Measurements from ENCODE around the gene RAB6B. TPM values are rescaled to one million over a fixed set of nuclear protein-coding genes. Genes with fewer than 3 reads are reported as not detected.

The RAB6B gene
- total RNA-seq, 1 experiment from 2014 or later: 0.33 TPM

GRCh38 chr3:133931084-133931483, 35.4 kb upstream of the RAB6B start:
- DNase-seq (ENCODE audit: low spot score): no peak

GRCh38 chr3:133930341-133930933, 34.8 kb upstream of the RAB6B start:
- peak; percentile 79 for DNase-seq (ENCODE audit: low spot score)

DNA sequence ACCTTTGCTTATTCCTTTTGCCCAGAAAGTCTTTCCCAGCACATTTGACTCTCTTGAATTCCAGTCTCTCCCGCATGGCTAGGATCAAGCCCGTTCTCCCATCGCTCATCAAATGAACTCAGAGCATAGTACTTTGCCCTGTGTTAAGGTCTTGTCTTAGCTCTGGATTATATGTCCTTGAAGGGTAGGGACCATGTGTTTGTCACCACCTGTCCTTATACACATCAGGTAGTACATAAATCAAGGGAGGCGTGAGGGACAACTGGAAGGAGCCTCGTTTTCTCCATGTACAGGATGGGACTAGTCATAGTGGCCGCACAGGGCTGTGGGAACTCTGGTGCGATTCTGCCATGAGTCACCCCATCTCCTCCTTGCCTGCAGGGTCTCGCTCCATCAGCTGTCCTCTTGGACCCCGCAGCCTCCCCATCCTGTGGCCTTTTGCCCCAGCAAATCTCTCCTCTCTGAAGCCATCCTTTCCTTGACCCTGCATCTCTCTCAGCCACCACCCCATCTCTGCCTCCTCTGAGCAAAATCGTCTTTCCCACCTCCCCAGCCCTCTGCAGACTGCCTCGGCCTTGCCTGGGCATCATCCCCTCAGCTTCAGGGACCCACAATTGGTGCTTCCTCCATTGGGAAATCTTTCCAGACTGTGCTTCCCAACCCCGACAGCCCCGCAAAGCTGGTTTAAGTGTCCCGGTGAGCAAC, 33.4 kb upstream of the RAB6B start:
- DNase-seq (ENCODE audit: low spot score): peak; percentile 14

- no peak for DNase-seq (ENCODE audit: low spot score)
These were observed 32.6 kb upstream of the RAB6B start for GRCh38 chr3:133928136-133928893.

DNA sequence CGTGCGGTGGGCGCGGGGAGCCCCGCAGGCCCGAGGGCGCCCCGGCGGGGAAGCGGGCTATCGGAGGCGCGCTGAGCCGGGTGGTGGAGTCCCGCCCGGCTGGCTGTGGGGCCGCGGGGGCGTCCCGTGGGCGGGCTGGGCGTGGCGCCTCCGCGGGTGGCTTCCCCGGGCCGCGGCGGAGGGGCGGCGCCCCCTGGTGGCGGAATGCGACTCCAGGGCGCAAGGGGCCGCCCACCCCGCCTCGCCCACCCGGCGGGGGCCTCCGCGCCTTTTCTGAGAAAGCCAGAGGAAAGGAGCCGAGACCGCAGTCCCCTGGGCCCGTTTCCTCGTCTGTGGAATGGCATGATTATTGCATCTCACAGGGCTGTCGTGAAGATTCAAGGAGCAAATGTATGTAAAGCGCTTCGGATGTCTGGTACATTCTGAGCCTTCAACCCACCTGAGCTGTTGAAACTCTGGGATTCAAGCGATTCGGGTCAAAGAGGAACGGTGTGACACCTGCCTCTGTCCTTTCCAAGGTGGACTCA, 31.9 kb upstream of the RAB6B start:
- DNase-seq (ENCODE audit: low spot score): no peak

GRCh38 chr3:133926736-133927539, 31.3 kb upstream of the RAB6B start:
- no peak for DNase-seq (ENCODE audit: low spot score)

DNA sequence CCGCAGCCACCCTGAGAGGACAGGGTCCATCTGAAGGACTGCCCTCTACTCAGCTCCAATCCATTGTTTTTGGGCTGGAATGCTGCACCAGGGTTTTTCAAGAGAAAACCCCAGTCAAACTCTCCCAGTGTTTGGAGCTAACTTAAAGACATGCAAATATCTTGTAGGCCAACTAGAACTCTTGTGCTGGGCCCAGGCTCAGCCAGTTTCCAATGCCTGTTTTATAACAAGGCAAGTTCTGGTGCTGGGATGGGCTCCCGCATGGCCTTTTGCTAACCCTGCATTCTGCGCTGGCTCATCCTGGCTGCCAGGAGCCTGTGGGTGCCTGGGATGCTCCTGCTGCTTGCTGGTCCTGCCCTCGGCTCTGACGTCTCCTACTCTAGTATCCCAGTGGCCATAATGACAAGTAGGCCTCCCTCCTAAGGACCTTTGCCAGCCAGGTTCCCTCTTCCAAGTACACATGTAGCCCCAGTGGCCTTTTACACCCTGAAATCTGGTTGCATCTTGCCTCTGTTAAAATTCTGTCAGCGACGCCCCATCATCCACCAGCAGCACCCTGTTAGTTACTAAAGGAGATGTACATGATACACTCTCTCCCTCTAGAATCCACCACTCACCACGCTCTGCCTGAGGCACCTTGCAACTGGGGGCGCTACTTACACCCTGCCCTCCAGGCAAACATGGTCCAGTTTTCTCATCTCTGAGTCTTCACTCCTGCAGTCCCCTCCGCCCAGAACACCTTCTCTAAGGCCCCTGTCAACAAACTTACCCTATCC, 30.5 kb upstream of the RAB6B start:
- no peak for DNase-seq (ENCODE audit: low spot score)

GRCh38 chr3:133924041-133924440, 28.4 kb upstream of the RAB6B start:
- no peak for DNase-seq (ENCODE audit: low spot score)

DNA sequence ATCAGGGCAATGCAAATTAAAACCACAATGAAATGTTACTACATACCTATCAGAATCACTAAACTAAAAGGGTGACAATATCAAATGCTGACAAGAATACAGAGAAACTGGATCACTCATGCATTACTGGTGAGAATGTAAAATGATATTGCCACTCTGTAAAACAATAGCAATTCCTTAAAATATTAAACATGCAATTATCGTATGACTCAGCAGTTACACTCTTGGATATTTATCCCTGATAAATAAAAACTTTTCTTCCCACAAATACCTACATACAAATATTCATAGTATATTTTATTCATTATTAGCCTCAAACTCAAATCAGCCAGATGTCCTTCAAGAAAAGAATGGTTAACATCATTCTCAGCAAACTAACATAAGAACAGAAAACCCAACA, 25.9 kb upstream of the RAB6B start:
- DNase-seq (ENCODE audit: low spot score): no peak

DNA sequence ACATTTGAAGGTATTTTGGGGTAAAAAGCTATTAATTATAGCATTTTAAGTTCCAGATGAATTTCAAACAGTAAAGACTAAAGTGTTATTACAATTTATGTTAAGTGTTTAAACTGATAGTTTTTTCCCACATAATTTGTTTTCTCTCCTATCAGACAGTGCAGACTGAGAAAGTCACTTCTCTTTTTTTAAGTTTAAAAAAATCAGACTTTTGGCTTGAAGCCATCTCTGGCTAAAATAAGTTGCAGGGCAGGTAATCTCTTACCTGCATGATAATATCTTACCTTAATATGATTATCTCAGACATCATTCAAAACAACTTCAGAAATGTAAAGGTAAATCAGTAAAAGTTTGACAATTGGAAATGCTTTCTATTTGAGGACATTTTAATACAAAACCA, 21.5 kb upstream of the RAB6B start:
- no peak for DNase-seq (ENCODE audit: low spot score)

- DNase-seq (ENCODE audit: low spot score): peak; percentile 23
These were observed 20.3 kb upstream of the RAB6B start for GRCh38 chr3:133915685-133916658.

- DNase-seq (ENCODE audit: low spot score): no peak
These were observed 19.3 kb upstream of the RAB6B start for GRCh38 chr3:133914839-133915600.

DNA sequence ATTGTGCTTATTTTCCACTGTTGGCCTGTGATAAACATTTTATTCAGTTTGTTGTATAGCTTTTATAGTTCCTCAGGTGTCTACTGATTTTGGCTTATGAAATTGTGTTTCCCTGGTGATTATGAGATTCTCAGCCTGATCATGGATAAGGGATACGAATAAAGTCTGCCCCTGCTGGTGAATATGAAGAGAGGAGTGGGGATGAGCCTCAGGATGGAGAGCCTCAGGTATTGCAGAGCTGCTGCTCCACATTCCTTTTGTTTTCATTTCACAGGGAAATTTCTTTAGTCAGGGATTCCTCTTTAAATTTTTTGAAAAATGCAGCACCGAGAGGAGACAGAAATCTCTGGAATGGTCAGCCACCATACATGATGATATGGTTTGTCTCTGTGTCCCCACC, 14.7 kb upstream of the RAB6B start:
- DNase-seq (ENCODE audit: low spot score): no peak

DNA sequence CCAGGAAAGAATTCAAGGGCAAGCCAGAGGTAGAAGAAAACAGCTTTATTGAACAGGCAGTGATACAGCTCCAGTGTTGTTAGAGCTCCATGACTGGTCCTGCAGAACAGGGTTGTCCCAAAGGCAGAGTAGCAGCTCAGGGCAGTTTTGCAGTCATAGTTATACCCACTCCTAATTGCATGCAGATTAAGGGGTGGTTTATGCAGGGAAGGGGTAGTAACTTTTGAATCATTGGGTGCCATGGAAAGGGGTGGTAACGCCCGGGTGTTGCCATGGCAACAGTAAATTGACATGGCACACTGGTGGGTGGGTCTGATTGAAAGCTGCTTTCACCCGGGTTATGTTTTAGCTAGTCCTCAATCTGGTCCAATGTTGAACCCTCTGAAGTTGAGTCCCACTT, 9.7 kb upstream of the RAB6B start:
- no peak for DNase-seq (ENCODE audit: low spot score)

DNA sequence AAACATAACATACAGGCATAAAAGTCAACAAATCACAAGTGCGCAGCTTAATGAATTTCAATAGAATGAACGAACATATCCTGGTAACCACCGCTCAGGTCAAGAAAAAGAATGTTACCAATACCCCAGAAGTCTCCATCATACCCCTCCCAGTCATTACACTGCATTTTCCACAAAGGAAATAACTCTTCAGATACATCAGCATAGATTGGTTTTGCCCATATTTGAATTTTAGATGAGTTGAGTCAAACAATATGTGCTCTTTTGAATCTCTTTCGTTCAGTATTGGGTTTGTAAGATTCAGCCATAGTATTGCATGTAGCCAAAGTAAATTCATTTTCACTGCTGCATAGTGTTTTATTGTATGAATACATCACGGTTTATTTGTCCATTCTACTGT, 6.2 kb upstream of the RAB6B start:
- DNase-seq (ENCODE audit: low spot score): no peak

DNA sequence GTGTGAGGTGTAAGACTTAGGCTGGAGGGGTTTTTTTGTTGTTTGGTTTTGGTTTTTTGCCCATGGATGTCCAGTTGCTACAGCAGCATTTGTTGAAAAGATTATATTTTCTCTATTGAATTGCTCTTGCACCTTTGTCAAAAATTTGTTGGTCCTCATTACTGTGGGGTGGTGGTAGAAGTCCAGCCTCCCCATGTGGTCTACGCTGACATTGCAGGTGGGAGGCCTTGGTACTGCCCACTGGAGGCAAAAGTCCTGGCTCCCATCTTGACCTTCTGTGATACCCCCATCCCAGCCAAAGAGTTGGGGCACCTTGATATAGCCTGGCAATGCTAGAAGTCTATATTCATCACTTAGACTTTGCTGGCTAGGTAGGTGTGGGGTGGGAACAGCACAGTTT, 5.4 kb upstream of the RAB6B start:
- no peak for DNase-seq (ENCODE audit: low spot score)

DNA sequence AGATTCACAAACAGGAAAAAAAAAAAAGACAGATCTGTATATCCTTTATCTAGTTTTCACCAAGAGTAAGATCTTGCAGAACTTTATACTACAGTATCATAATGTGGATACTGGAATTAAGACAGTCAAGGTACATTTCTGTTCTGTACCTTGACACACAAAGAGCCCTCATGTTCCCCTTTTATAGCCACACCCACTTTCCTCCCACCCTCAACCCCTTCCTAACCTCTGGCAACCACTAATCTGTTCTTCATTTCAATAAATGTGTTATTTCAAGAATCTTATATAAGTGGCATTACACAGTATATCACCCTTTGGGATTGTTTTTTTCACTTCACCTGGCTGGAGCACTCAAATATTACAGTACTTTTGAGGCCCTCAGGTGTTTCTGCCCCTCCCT, 3.6 kb upstream of the RAB6B start:
- DNase-seq (ENCODE audit: low spot score): no peak

- DNase-seq (ENCODE audit: low spot score): no peak
These were observed 1.9 kb upstream of the RAB6B start for GRCh38 chr3:133897547-133897946.
